Heart left ventricle (tissue), 13 donors: ENCODE measurements around the gene COLGALT1.

Experiments
- POLR2A ChIP-seq, 2 donors: fragments of 450-650 bp; IDR thresholded peaks; one replicate each; pipeline ENCODE4 v1.6.1; 2017; ENCODE audit warnings: antibody characterized with exemption in 2 of 2, mild to moderate bottlenecking in 2 of 2, moderate library complexity in 2 of 2
- TF ChIP-seq, protein P1 (sequence below), 12 donors: fragments of 200-600 bp; sonication (generic) in 4 of 12; IDR thresholded peaks; one replicate each; pipeline versions ENCODE4 v1.5.0 to v1.8.0; 2018 to 2022; ENCODE audit warnings: antibody characterized with exemption in 12 of 12, mild to moderate bottlenecking in 5 of 12
- donor health status: ischemic (EF 13 %, LVEDD 7.1; RV severe dilation, severe dysfunction).
- donor health status: DM: no; HTN: yes; CAD: no.
- donor health status: DM: no; HTN: no; CAD: no.
- donor health status: ischemic (EF 25% LVEDD 6.9; RV normal size, moderate dysfunction).
- donor health status: ischemic (EF 25% LVEDD 5.7; RV mildly dilated, moderate dysfunction).
- donor health status: ischemic (EF 35%, LVEDD 5.7; RV mildly dilated, moderate dysfunction).
- donor health status: nonischemic (EF 11% LVEDD 7.7; RV severe dilation, severe dysfunction).
- donor health status: DM: yes; HTN: yes; CAD: no.
- donor health status: PGD.
- donor health status: ischemic (EF 29% LVEDD 5.4; RV normal size, mild dysfunction).
- donor health status: nonischemic (EF 23%, LVEDD 6.1; RV moderate dilation, normal function).

GRCh38 chr19:17527326-17527725 is 28.1 kb upstream of the COLGALT1 start:
- TF ChIP-seq, protein P1, sequence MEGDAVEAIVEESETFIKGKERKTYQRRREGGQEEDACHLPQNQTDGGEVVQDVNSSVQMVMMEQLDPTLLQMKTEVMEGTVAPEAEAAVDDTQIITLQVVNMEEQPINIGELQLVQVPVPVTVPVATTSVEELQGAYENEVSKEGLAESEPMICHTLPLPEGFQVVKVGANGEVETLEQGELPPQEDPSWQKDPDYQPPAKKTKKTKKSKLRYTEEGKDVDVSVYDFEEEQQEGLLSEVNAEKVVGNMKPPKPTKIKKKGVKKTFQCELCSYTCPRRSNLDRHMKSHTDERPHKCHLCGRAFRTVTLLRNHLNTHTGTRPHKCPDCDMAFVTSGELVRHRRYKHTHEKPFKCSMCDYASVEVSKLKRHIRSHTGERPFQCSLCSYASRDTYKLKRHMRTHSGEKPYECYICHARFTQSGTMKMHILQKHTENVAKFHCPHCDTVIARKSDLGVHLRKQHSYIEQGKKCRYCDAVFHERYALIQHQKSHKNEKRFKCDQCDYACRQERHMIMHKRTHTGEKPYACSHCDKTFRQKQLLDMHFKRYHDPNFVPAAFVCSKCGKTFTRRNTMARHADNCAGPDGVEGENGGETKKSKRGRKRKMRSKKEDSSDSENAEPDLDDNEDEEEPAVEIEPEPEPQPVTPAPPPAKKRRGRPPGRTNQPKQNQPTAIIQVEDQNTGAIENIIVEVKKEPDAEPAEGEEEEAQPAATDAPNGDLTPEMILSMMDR (IDR thresholded peaks at IDR 0.05) = no peak
- no peak for TF ChIP-seq POLR2A (IDR thresholded peaks at IDR 0.05)
